Mesendoderm (in vitro differentiated cells): ENCODE measurements around the gene TMC1.

Experiments used
- DNase-seq: peaks from one replicate; pipeline ENCODE4 v3.0.0; 2013
- H2AK5ac ChIP-seq: 2 replicates; pipeline ENCODE4 v1.6.1; 2013; ENCODE audit warnings: low read length, inconsistent platforms
- H2BK120ac ChIP-seq: 2 replicates; pipeline ENCODE4 v1.6.1; 2013; ENCODE audit warnings: low read depth, mild to moderate bottlenecking, low read length, moderate library complexity, mixed read lengths
- H2BK15ac ChIP-seq: replicated peaks from 2 replicates; pipeline ENCODE4 v1.6.1; 2013; ENCODE audit warnings: low read depth, mild to moderate bottlenecking, moderate library complexity
- H2BK5ac ChIP-seq: 2 replicates; pipeline ENCODE4 v1.6.1; 2013; ENCODE audit warnings: low read length, inconsistent platforms
- H3K18ac ChIP-seq: 2 replicates; pipeline ENCODE4 v1.6.1; 2013; ENCODE audit warnings: mild to moderate bottlenecking, low read length, mixed read lengths
- H3K23ac ChIP-seq: one replicate; pipeline ENCODE4 v1.6.1; 2013; ENCODE audit warnings: low read length
- H3K27ac ChIP-seq: 2 replicates; pipeline ENCODE4 v1.5.1; 2013; ENCODE audit warnings: low read depth, mild to moderate bottlenecking, inconsistent platforms, low read length, moderate library complexity
- H3K27me3 ChIP-seq: 2 replicates; pipeline ENCODE4 v1.6.1; 2013; ENCODE audit warnings: low read length, control low read depth, mild to moderate bottlenecking, inconsistent platforms; ENCODE audit not compliant: insufficient read depth, poor library complexity
- H3K36me3 ChIP-seq: 2 replicates; pipeline ENCODE4 v1.6.1; 2013; ENCODE audit warnings: low read length, inconsistent platforms; ENCODE audit not compliant: control insufficient read depth, insufficient read depth
- H3K4ac ChIP-seq: one replicate; pipeline ENCODE4 v1.6.1; 2013; ENCODE audit warnings: low read depth, mild to moderate bottlenecking, low read length, moderate library complexity
- H3K4me1 ChIP-seq: 2 replicates; pipeline ENCODE4 v1.6.1; 2013; ENCODE audit warnings: low read depth, low read length, inconsistent platforms; ENCODE audit not compliant: control insufficient read depth
- H3K4me2 ChIP-seq: 2 replicates; pipeline ENCODE4 v1.6.1; 2013; ENCODE audit warnings: low read length
- H3K4me3 ChIP-seq: 2 replicates; pipeline ENCODE4 v1.5.1; 2013; ENCODE audit warnings: mild to moderate bottlenecking, low read length
- H3K56ac ChIP-seq: one replicate; pipeline ENCODE4 v1.6.1; 2013; ENCODE audit warnings: low read length
- H3K79me1 ChIP-seq: 2 replicates; pipeline ENCODE4 v1.6.1; 2013; ENCODE audit warnings: low read length, inconsistent platforms
- H3K79me2 ChIP-seq: 2 replicates; pipeline ENCODE4 v1.6.1; 2013; ENCODE audit warnings: mild to moderate bottlenecking, low read length; ENCODE audit not compliant: control insufficient read depth, insufficient read depth
- H3K9ac ChIP-seq: 2 replicates; pipeline ENCODE4 v1.6.1; 2013; ENCODE audit warnings: low read length, inconsistent platforms
- H4K5ac ChIP-seq: one replicate; pipeline ENCODE4 v1.6.1; 2013; ENCODE audit warnings: low read length
- H4K8ac ChIP-seq: one replicate; pipeline ENCODE4 v1.6.1; 2013; ENCODE audit warnings: low read depth, mild to moderate bottlenecking, control low read depth, low read length, moderate library complexity
- WGBS: extraction: QIAGEN DNeasy Blood & Tissue Kit; methylation state at CpG from one replicate; pipeline ENCODE4 v1.1.7; 2013; ENCODE audit warnings: low lambda C conversion rate, missing lambda C conversion rate; ENCODE audit not compliant: insufficient coverage; ENCODE audit errors: extremely low coverage; 5-methylcytosine and 5-hydroxymethylcytosine counted together

Gene TMC1

DNA sequence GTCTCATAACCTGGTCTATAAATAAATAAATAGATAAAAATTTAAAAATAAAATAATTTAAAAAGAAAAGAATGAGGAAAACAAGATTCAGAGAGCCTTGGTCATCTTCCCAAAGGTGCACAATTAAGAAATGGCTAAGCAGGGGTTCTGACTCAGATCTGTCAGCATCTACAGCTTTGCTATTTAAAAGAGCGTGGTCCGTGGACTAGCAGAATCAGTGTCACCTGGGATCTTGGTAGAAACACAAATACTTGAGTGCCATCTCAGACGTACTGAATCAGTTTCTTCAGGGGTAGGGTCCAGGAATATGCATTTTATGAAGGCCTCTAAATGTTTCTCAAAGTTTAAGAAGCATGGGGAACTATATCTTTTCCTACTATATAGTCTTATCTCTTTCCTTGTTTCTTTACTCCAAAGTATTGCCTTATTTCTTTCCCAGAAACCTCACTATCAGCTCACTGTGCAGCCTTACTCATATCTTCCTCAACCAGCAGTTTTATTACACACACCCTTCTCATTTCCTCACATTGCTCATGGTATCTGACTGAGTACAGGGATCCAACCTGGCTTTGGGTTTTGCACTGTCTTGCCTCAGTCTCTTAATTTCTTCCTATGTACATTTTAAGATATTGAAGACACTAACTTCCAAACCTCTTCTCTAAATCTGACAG lies 58.6 kb downstream of the TMC1 start:
- no CpG with 5 or more reads among the region's 3 CpGs for WGBS
- Histone ChIP-seq H3K56ac (no peak overlapping the region), H3K4ac (no peak overlapping the region), H3K36me3 (no peaks in the 10 kb centered on the region), H3K79me2 (no peaks in the 10 kb centered on the region), H4K8ac (no peak overlapping the region), H3K79me1 (no peaks in the 10 kb centered on the region), H2BK15ac (no peak overlapping the region), H2BK120ac (no peak overlapping the region), H2BK5ac (no peak overlapping the region), H4K5ac (no peak overlapping the region), H3K4me3 (no peak overlapping the region), H3K9ac (no peak overlapping the region), H3K27me3 (no peaks in the 10 kb centered on the region), H3K27ac (no peak overlapping the region), H2AK5ac (no peak overlapping the region), H3K4me1 (no peaks in the 10 kb centered on the region), H3K4me2 (no peak overlapping the region), H3K18ac (no peak overlapping the region), H3K23ac (no peak overlapping the region)
- DNase-seq, result no peak

DNA sequence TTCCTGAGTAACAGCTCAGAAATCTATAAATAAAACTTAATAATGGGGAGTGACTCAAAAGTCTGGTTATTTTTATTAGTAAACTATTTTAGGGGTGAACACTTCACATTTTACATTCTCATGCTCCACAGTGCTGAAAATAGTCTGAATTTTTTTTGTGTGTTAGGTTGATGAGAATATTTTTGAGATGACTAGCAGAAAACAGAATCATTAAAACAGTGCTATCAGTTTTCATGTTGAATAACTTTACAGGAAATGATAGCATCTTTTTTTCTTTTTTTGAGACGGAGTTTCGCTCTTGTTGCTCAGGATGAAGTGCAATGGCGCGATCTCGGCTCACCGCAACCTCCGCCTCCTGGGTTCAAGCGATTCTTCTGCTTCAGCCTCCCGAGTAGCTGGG lies 60.3 kb downstream of the TMC1 start:
- no CpG with 5 or more reads among the region's 9 CpGs for WGBS
- H4K5ac ChIP-seq, result no peak overlapping the region
- no peaks in the 10 kb centered on the region for H3K36me3 ChIP-seq
- H3K79me2 ChIP-seq, result no peaks in the 10 kb centered on the region
- H3K4me1 ChIP-seq, result no peaks in the 10 kb centered on the region
- no peak overlapping the region for H3K4me3 ChIP-seq
- no peaks in the 10 kb centered on the region for H3K79me1 ChIP-seq
- H2BK5ac ChIP-seq, result no peak overlapping the region
- H2AK5ac ChIP-seq, result no peak overlapping the region
- no peak overlapping the region for H3K9ac ChIP-seq
- no peak overlapping the region for H2BK120ac ChIP-seq
- no peak overlapping the region for H3K4me2 ChIP-seq
- H3K4ac ChIP-seq, result no peak overlapping the region
- H3K23ac ChIP-seq, result no peak overlapping the region
- no peak overlapping the region for H2BK15ac ChIP-seq
- no peak for DNase-seq
- no peak overlapping the region for H3K27ac ChIP-seq
- H3K27me3 ChIP-seq, result no peaks in the 10 kb centered on the region
- no peak overlapping the region for H3K56ac ChIP-seq
- no peak overlapping the region for H4K8ac ChIP-seq
- no peak overlapping the region for H3K18ac ChIP-seq

DNA sequence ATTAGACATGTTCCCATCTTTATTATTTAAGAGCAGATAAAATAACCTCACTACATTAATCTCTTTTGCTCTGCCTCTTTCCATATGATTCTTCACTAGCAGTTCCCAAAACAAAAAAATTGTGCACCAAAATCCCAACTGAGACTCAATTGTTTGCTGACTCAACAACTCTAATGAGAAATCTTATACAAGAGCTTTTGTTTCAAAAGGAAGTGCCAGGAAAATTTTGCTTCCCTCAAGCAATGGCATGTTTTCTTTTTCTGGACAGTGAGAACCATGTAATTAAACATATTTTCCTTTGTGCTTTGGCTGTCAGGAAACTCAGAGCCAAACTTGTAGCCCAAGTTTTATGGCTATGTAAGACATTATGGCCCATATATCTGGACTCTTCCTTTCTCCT lies 62.0 kb downstream of the TMC1 start:
- Histone ChIP-seq H3K4ac (no peak overlapping the region), H3K4me1 (no peaks in the 10 kb centered on the region), H2BK5ac (no peak overlapping the region), H3K56ac (no peak overlapping the region), H2BK120ac (no peak overlapping the region), H3K23ac (no peak overlapping the region), H3K36me3 (no peaks in the 10 kb centered on the region), H3K27ac (no peak overlapping the region), H3K27me3 (no peaks in the 10 kb centered on the region), H2BK15ac (no peak overlapping the region), H3K9ac (no peak overlapping the region), H3K79me1 (no peaks in the 10 kb centered on the region), H3K4me2 (no peak overlapping the region), H2AK5ac (no peak overlapping the region), H4K8ac (no peak overlapping the region), H4K5ac (no peak overlapping the region), H3K79me2 (no peaks in the 10 kb centered on the region), H3K18ac (no peak overlapping the region), H3K4me3 (no peak overlapping the region)
- no peak for DNase-seq

DNA sequence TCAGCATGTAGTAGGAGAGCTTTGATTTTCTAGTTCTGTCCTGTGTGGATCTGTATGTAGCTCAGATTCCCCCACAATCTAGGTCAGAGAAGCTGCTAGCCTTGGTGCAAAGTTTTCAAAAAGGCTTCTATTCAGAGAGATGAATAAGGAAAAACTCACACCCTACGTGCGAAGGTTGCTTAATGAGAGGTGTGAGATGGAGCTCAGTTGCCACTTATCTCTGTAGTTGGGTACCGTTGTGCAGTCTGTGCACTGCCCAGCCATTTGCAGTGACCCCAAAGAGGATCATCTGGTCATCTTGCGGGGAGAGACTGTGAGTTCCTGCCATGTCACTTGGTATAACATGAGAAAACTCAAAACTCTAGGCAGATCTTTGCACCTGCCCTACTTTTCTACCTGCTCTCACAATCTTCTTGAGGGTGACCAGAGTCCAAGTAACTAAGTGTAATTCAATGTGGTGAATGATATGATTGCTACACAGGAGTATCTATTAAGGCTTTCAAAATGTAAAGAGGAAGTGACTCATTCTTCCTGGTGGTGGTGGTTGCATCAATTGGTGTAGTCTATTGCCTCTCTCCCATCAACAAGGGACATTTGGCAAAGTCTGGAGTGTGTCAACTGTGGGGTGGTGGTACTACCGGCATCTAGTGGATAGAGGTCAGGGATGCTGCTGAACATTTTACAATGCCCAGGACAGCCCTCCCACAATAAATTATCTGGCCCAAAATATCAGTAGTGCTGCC lies 65.2 kb downstream of the TMC1 start:
- Histone ChIP-seq H2BK120ac (no peak overlapping the region), H3K4me1 (no peaks in the 10 kb centered on the region), H3K23ac (no peak overlapping the region), H3K4me3 (no peak overlapping the region), H3K56ac (no peak overlapping the region), H3K4ac (no peak overlapping the region), H3K9ac (no peak overlapping the region), H4K8ac (no peak overlapping the region), H3K79me1 (no peaks in the 10 kb centered on the region), H2BK5ac (no peak overlapping the region), H3K4me2 (no peak overlapping the region), H3K18ac (no peak overlapping the region), H3K36me3 (no peaks in the 10 kb centered on the region), H2AK5ac (no peak overlapping the region), H2BK15ac (no peak overlapping the region), H3K27ac (no peak overlapping the region), H3K79me2 (no peaks in the 10 kb centered on the region), H3K27me3 (no peaks in the 10 kb centered on the region), H4K5ac (no peak overlapping the region)
- WGBS, result no CpG with 5 or more reads among the region's 5 CpGs
- no peak for DNase-seq

DNA sequence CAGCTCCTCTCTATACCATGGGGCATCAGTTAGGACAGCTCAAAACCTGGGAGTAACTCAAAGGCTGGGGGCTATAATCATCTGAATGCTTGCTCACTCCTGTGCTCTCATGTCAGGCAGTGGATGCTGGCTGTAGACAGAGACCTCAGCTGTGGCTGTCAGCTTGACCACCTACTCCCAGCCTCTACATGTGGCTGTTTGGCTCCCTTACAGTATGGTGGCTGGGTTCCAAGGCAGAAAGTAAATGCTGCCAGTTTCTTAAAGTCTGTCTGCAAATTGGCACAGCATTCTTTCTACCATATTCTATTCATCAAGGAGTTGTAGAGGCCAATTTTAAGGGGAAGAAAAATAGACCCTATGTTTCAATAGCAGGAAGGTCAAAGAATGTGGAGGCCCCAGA lies 66.9 kb downstream of the TMC1 start:
- Histone ChIP-seq H3K27ac (no peak overlapping the region), H3K4me3 (no peak overlapping the region), H3K4ac (no peak overlapping the region), H3K9ac (no peak overlapping the region), H3K18ac (no peak overlapping the region), H3K27me3 (no peaks in the 10 kb centered on the region), H3K79me2 (no peaks in the 10 kb centered on the region), H3K79me1 (no peaks in the 10 kb centered on the region), H2AK5ac (no peak overlapping the region), H3K4me2 (no peak overlapping the region), H2BK5ac (no peak overlapping the region), H3K56ac (no peak overlapping the region), H3K23ac (no peak overlapping the region), H4K8ac (no peak overlapping the region), H3K4me1 (no peaks in the 10 kb centered on the region), H2BK15ac (no peak overlapping the region), H3K36me3 (no peaks in the 10 kb centered on the region), H2BK120ac (no peak overlapping the region), H4K5ac (no peak overlapping the region)
- DNase-seq, result no peak
